ES-I3 (cell line): Measurements from ENCODE around the gene EIF5.

Source experiments
- H3K36me3 ChIP-seq: 2 replicates; pipeline ENCODE4 v1.6.1; 2013; ENCODE audit warnings: mild to moderate bottlenecking, low read length, control low read depth, moderate library complexity; ENCODE audit not compliant: insufficient read depth
- H3K4me1 ChIP-seq: 2 replicates; pipeline ENCODE4 v1.6.1; 2013; ENCODE audit warnings: mild to moderate bottlenecking, control low read depth, low read length; ENCODE audit not compliant: insufficient read depth
- H3K9ac ChIP-seq: 2 replicates; pipeline ENCODE4 v1.6.1; 2013; ENCODE audit warnings: low read depth, mild to moderate bottlenecking, low read length, moderate library complexity
- H3K9me3 ChIP-seq: 2 replicates; pipeline ENCODE4 v1.6.1; 2013; ENCODE audit warnings: mild to moderate bottlenecking, low read length, moderate library complexity; ENCODE audit not compliant: control insufficient read depth, insufficient read depth

EIF5 gene

GRCh38 chr14:103298620-103299019, 35.4 kb upstream of the EIF5 start:
- Histone ChIP-seq H3K9me3 (no peaks in the 10 kb centered on the region), H3K36me3 (no peaks in the 10 kb centered on the region), H3K9ac (no peak overlapping the region), H3K4me1 (no peaks in the 10 kb centered on the region)

- Histone ChIP-seq H3K4me1 (no peaks in the 10 kb centered on the region), H3K9ac (no peak overlapping the region), H3K36me3 (no peaks in the 10 kb centered on the region)
These were observed 32.3 kb upstream of the EIF5 start for GRCh38 chr14:103301512-103302354.

GRCh38 chr14:103302966-103303365, 31.1 kb upstream of the EIF5 start:
- Histone ChIP-seq H3K9me3 (0 out of 2 replicates have a peak, but pooled peaks cover 4% of the 10 kb centered on the region), H3K4me1 (no peaks in the 10 kb centered on the region), H3K9ac (no peak overlapping the region), H3K36me3 (no peaks in the 10 kb centered on the region)

More at GRCh38 chr14:103301512-103302354, 32.3 kb upstream of the EIF5 start:
- 0 out of 2 replicates have a peak, but pooled peaks cover 4% of the 10 kb centered on the region for H3K9me3 ChIP-seq

- H3K9me3 ChIP-seq, result 0 out of 2 replicates have a peak, but pooled peaks cover 4% of the 10 kb centered on the region
- H3K9ac ChIP-seq, result no peak overlapping the region
- H3K4me1 ChIP-seq, result no peaks in the 10 kb centered on the region
- no peaks in the 10 kb centered on the region for H3K36me3 ChIP-seq
These were observed 29.3 kb upstream of the EIF5 start for GRCh38 chr14:103304706-103305105.

- Histone ChIP-seq H3K9me3 (0 out of 2 replicates have a peak, but pooled peaks cover 4% of the 10 kb centered on the region), H3K36me3 (no peaks in the 10 kb centered on the region), H3K4me1 (no peaks in the 10 kb centered on the region), H3K9ac (no peak overlapping the region)
These were observed 25.1 kb upstream of the EIF5 start for GRCh38 chr14:103308717-103309616.

GRCh38 chr14:103310576-103311095, 23.4 kb upstream of the EIF5 start:
- Histone ChIP-seq H3K36me3 (no peaks in the 10 kb centered on the region), H3K9me3 (0 out of 2 replicates have a peak, but pooled peaks cover 4% of the 10 kb centered on the region), H3K9ac (no peak overlapping the region), H3K4me1 (no peaks in the 10 kb centered on the region)

GRCh38 chr14:103311171-103311997, 22.7 kb upstream of the EIF5 start:
- Histone ChIP-seq H3K4me1 (no peaks in the 10 kb centered on the region), H3K9me3 (no peaks in the 10 kb centered on the region), H3K36me3 (no peaks in the 10 kb centered on the region), H3K9ac (no peak overlapping the region)

GRCh38 chr14:103312006-103312635, 21.9 kb upstream of the EIF5 start:
- Histone ChIP-seq H3K4me1 (peaks cover 4% of the 10 kb centered on the region), H3K9ac (no peak overlapping the region), H3K36me3 (no peaks in the 10 kb centered on the region), H3K9me3 (no peaks in the 10 kb centered on the region)

- Histone ChIP-seq H3K9ac (no peak overlapping the region), H3K4me1 (peaks cover 13% of the 10 kb centered on the region), H3K36me3 (no peaks in the 10 kb centered on the region), H3K9me3 (no peaks in the 10 kb centered on the region)
These were observed 20.3 kb upstream of the EIF5 start for GRCh38 chr14:103313704-103314103.

- H3K36me3 ChIP-seq, result no peaks in the 10 kb centered on the region
- H3K9me3 ChIP-seq, result no peaks in the 10 kb centered on the region
- H3K9ac ChIP-seq, result no peak overlapping the region
- peaks cover 22% of the 10 kb centered on the region for H3K4me1 ChIP-seq
These were observed 19.4 kb upstream of the EIF5 start for GRCh38 chr14:103314496-103315277.

GRCh38 chr14:103315351-103315911, 18.6 kb upstream of the EIF5 start:
- H3K36me3 ChIP-seq, result no peaks in the 10 kb centered on the region
- peaks cover 22% of the 10 kb centered on the region for H3K4me1 ChIP-seq
- H3K9me3 ChIP-seq, result no peaks in the 10 kb centered on the region
- H3K9ac ChIP-seq, result no peak overlapping the region

GRCh38 chr14:103315941-103316340, 18.1 kb upstream of the EIF5 start:
- Histone ChIP-seq H3K4me1 (peaks cover 22% of the 10 kb centered on the region), H3K36me3 (no peaks in the 10 kb centered on the region), H3K9ac (no peak overlapping the region), H3K9me3 (no peaks in the 10 kb centered on the region)
